ENCODE results near the gene RBM22.
"Not testable (repeated sequence)": the region's sequence is repeated elsewhere in the genome, so short reads cannot be mapped to it uniquely, and the experiment has no call there.

RBM22 gene

GRCh38 chr5:150700594-150701377 is at the start of gene RBM22:
Gene RBM22 (minus strand): TSS chr5:150701062. CDS start chr5:150700985, 77 bp downstream.
- no peaks in the 10 kb centered on the region for H3K9me3 ChIP-seq
- peaks cover 33% of the 10 kb centered on the region for H3K36me3 ChIP-seq
- peak within 1 kb of the TSS; percentile 95 for H3K27ac ChIP-seq
- H3K27me3 ChIP-seq: peaks cover 7% of the 10 kb centered on the region
- peak within 1 kb of the TSS; percentile 96 to 97 for H3K4me3 ChIP-seq (ENCODE audit: low read depth in 1 of 2, low read length in 1 of 2)
- H3K4me1 ChIP-seq (ENCODE audit: control insufficient read depth in 1 of 2, insufficient read depth in 1 of 2, low read depth in 1 of 2, low read length in 1 of 2): peaks cover 19 to 24% of the 10 kb centered on the region in 2 experiments
- TF ChIP-seq, protein P1, sequence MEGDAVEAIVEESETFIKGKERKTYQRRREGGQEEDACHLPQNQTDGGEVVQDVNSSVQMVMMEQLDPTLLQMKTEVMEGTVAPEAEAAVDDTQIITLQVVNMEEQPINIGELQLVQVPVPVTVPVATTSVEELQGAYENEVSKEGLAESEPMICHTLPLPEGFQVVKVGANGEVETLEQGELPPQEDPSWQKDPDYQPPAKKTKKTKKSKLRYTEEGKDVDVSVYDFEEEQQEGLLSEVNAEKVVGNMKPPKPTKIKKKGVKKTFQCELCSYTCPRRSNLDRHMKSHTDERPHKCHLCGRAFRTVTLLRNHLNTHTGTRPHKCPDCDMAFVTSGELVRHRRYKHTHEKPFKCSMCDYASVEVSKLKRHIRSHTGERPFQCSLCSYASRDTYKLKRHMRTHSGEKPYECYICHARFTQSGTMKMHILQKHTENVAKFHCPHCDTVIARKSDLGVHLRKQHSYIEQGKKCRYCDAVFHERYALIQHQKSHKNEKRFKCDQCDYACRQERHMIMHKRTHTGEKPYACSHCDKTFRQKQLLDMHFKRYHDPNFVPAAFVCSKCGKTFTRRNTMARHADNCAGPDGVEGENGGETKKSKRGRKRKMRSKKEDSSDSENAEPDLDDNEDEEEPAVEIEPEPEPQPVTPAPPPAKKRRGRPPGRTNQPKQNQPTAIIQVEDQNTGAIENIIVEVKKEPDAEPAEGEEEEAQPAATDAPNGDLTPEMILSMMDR (IDR thresholded peaks at IDR 0.05): no peak

DNA sequence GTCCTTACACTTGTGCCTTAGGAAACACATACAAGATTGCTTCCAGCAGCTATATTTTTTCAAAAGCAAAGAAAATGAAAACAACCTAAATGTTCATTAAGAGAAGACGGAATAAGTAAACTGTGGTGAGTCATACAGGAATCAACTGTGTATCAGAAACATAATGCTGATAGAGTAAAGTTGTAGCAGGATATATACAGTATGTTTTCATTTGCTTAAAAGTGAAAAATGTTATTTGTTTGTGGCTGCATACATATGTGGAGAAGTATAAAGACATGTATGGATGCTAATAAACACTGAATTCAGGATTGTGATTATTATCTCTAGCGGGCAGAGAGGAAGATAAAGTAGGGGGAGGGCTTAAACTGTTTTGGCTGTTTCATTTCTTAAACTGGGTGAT is 49.6 kb upstream of the RBM22 start:
- H3K36me3 ChIP-seq: peaks cover 46% of the 10 kb centered on the region
- TF ChIP-seq, protein P1 (IDR thresholded peaks at IDR 0.05): no peak

DNA sequence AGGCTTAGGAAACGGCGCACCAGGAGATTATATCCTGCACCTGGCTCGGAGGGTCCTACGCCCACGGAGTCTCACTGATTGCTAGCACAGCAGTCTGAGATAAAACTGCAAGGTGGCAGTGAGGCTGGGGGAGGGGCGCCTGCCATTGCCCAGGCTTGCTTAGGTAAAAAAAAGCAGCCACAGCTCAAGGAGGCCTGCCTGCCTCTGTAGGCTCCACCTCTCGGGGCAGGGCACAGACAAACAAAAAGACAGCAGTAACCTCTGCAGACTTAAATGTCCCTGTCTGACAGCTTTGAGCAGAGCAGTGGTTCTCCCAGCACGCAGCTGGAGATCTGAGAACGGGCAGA is 42.3 kb upstream of the RBM22 start:
- not testable (repeated sequence) for H3K4me3 ChIP-seq (ENCODE audit: low read depth in 1 of 2, low read length in 1 of 2); H3K27ac ChIP-seq; H3K9me3 ChIP-seq; H3K4me1 ChIP-seq (ENCODE audit: control insufficient read depth in 1 of 2, insufficient read depth in 1 of 2, low read depth in 1 of 2, low read length in 1 of 2); H3K27me3 ChIP-seq
- H3K36me3 ChIP-seq: peaks cover 18% of the 10 kb centered on the region

More for the DNA sequence above, 49.6 kb upstream of the RBM22 start:
- Histone ChIP-seq H3K27me3 (no peaks in the 10 kb centered on the region), H3K4me1 (ENCODE audit: control insufficient read depth in 1 of 2, insufficient read depth in 1 of 2, low read depth in 1 of 2, low read length in 1 of 2) (no peaks in the 10 kb centered on the region), H3K4me3 (ENCODE audit: low read depth in 1 of 2, low read length in 1 of 2) (no peak overlapping the region), H3K27ac (peak overlapping the region; percentile 34), H3K9me3 (no peaks in the 10 kb centered on the region)

DNA sequence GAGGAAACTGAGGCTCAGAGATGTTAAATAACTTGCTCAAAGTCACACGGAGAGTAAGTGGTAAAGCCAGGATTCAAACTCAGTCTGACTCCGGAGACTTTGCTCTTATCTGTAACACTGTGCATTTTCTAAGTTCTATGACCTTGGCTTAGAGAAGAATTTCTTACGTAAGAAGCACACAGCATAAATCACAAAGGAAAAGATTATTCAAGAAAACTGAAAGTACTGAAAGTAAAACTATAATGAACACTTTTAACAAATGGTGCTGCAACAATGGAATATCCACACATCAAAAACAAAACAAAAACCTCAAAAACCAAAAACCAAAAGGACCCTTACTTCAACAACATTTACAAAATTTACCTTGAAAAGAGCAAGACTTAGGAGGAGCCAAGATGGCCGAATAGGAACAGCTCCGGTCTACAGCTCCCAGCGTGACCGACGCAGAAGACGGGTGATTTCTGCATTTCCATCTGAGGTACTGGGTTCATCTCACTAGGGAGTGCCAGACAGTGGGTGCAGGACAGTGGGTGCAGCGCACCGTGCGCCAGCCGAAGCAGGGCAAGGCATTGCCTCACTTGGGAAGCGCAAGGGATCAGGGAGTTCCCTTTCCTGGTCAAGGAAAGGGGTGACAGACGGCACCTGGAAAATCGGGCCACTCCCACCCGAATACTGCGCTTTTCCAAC is 41.7 kb upstream of the RBM22 start:
- not testable (repeated sequence) for H3K9me3 ChIP-seq; H3K27me3 ChIP-seq; H3K4me1 ChIP-seq (ENCODE audit: control insufficient read depth in 1 of 2, insufficient read depth in 1 of 2, low read depth in 1 of 2, low read length in 1 of 2); H3K27ac ChIP-seq; H3K4me3 ChIP-seq (ENCODE audit: low read depth in 1 of 2, low read length in 1 of 2)
- H3K36me3 ChIP-seq: peaks cover 18% of the 10 kb centered on the region

GRCh38 chr5:150740992-150741391 is 40.1 kb upstream of the RBM22 start:
- H3K4me3 ChIP-seq (ENCODE audit: low read depth in 1 of 2, low read length in 1 of 2): no peak overlapping the region
- H3K4me1 ChIP-seq (ENCODE audit: control insufficient read depth in 1 of 2, insufficient read depth in 1 of 2, low read depth in 1 of 2, low read length in 1 of 2): peaks cover 0 to under 1% of the 10 kb centered on the region in 2 experiments
- H3K36me3 ChIP-seq: peaks cover 18% of the 10 kb centered on the region
- H3K27ac ChIP-seq: no peak overlapping the region
- TF ChIP-seq, protein P1 (IDR thresholded peaks at IDR 0.05): no peak
- no peaks in the 10 kb centered on the region for H3K9me3 ChIP-seq
- H3K27me3 ChIP-seq: no peaks in the 10 kb centered on the region

- Histone ChIP-seq H3K36me3 (peaks cover 18% of the 10 kb centered on the region), H3K9me3 (no peaks in the 10 kb centered on the region), H3K27me3 (no peaks in the 10 kb centered on the region), H3K4me1 (ENCODE audit: control insufficient read depth in 1 of 2, insufficient read depth in 1 of 2, low read depth in 1 of 2, low read length in 1 of 2) (peaks cover 15 to 21% of the 10 kb centered on the region in 2 experiments), H3K4me3 (ENCODE audit: low read depth in 1 of 2, low read length in 1 of 2) (no peak overlapping the region), H3K27ac (peak overlapping the region; percentile 3)
- TF ChIP-seq, protein P1 (IDR thresholded peaks at IDR 0.05): no peak
These were observed 38.0 kb upstream of the RBM22 start for GRCh38 chr5:150738862-150739261.

Measured in neutrophil (primary cell).